NOMO-1 treated with DMSO at 0.1 percent for 48 hours (cell line): Measurements from ENCODE around the gene TXNRD2.
"Not testable (repeated sequence)": the region's sequence is repeated elsewhere in the genome, so short reads cannot be mapped to it uniquely, and the experiment has no call there.

Experiments
- DNase-seq: peaks from one replicate; lab custom pipeline; 2025; ENCODE audit not compliant: unreplicated experiment; lab: John Stamatoyannopoulos, UW

TXNRD2 gene

GRCh38 chr22:19890502-19891316 lies 50.9 kb downstream of the TXNRD2 start:
- DNase-seq: no peak

- DNase-seq: no peak
Observed at GRCh38 chr22:19889951-19890350, 51.7 kb downstream of the TXNRD2 start.

GRCh38 chr22:19888131-19888746 lies 53.4 kb downstream of the TXNRD2 start:
- no peak for DNase-seq

- DNase-seq: no peak
Observed at GRCh38 chr22:19887256-19887985, 54.2 kb downstream of the TXNRD2 start.

- peak; percentile 98 for DNase-seq
Observed at GRCh38 chr22:19886605-19887255, 54.9 kb downstream of the TXNRD2 start.

- no peak for DNase-seq
Observed at GRCh38 chr22:19885841-19886592, 55.6 kb downstream of the TXNRD2 start.

GRCh38 chr22:19884954-19885751 lies 56.5 kb downstream of the TXNRD2 start:
- DNase-seq: no peak

GRCh38 chr22:19884161-19884953 lies 57.3 kb downstream of the TXNRD2 start:
- DNase-seq: no peak

- DNase-seq: not testable (repeated sequence)
Observed at GRCh38 chr22:19883446-19883845, 58.2 kb downstream of the TXNRD2 start.

- no peak for DNase-seq
Observed at GRCh38 chr22:19882446-19883381, 58.9 kb downstream of the TXNRD2 start.

GRCh38 chr22:19880786-19881569 lies 60.6 kb downstream of the TXNRD2 start:
- no peak for DNase-seq

- DNase-seq: no peak
Observed at GRCh38 chr22:19879992-19880785, 61.4 kb downstream of the TXNRD2 start.

GRCh38 chr22:19879643-19879991 lies 62.0 kb downstream of the TXNRD2 start:
- no peak for DNase-seq

- no peak for DNase-seq
Observed at GRCh38 chr22:19879246-19879570, 62.4 kb downstream of the TXNRD2 start.

- DNase-seq: no peak
Observed at GRCh38 chr22:19878461-19879245, 63.0 kb downstream of the TXNRD2 start.
